ENCODE results near the gene TP53RK. TPM values are rescaled to one million over a fixed set of nuclear protein-coding genes. Genes with fewer than 3 reads are reported as not detected.
A peak's percentile ranks its signal among the peaks of the same experiment; 100 is the strongest.

Gene TP53RK
- total RNA-seq, 1 donor from 2014 or later, result 13.6 TPM

GRCh38 chr20:46644160-46644559, 45.1 kb downstream of the TP53RK start:
- no peaks in the 10 kb centered on the region for H3K9me3 Mint-ChIP-seq (ENCODE audit: unreplicated experiment)
- no peak for TF ChIP-seq CTCF (IDR thresholded peaks at IDR 0.05)
- H3K27me3 Mint-ChIP-seq (ENCODE audit: unreplicated experiment), result peaks cover 37% of the 10 kb centered on the region
- H3K27ac Mint-ChIP-seq (ENCODE audit: unreplicated experiment), result no peak overlapping the region
- no peaks in the 10 kb centered on the region for H3K36me3 Mint-ChIP-seq (ENCODE audit: unreplicated experiment)
- H3K4me1 Mint-ChIP-seq (ENCODE audit: unreplicated experiment), result peaks cover 3% of the 10 kb centered on the region
- H3K4me3 Mint-ChIP-seq (ENCODE audit: unreplicated experiment), result no peak overlapping the region
- DNase-seq (ENCODE audit: extremely low spot score, unreplicated experiment), result no peak

GRCh38 chr20:46642969-46643343, 46.3 kb downstream of the TP53RK start:
- Mint-ChIP-seq H3K36me3 (ENCODE audit: unreplicated experiment) (no peaks in the 10 kb centered on the region), H3K27ac (ENCODE audit: unreplicated experiment) (no peak overlapping the region), H3K27me3 (ENCODE audit: unreplicated experiment) (peaks cover 27% of the 10 kb centered on the region), H3K4me3 (ENCODE audit: unreplicated experiment) (no peak overlapping the region), H3K4me1 (ENCODE audit: unreplicated experiment) (peaks cover 3% of the 10 kb centered on the region), H3K9me3 (ENCODE audit: unreplicated experiment) (no peaks in the 10 kb centered on the region)
- DNase-seq (ENCODE audit: extremely low spot score, unreplicated experiment), result no peak
- no peak for TF ChIP-seq CTCF (IDR thresholded peaks at IDR 0.05)

DNA sequence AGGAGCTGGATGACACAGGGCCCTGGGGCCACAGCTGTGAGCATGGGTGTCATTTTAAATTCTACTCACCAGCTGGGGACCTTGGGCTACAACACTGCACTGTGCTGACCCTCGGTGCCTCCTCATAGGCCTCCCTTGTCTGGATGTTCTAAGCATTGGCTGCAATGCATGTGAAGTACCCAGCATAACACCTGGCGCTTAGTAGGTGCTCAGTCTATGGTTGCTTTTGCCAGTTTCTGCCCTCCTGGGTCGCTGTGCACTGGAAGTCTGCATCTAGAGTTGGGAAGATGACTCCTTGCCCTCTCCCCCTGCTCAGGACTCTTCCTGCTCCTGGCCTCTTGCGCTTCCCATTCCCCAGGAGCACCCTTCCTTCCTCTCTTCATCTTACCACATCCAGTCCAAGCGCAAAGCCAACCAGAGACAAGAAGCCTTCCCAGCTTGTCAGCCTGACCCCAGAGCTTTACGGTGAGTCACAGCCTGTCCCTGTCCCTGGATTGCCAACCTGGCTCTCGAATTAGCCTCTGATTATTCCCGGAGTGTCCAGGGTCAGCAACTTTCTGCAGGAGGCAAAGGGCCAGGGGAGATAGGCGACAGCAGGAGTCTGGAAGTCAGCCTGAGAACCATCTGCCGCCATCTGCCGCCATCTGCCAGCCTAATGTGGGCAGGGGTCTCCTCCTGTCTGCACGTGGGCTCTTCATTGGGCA, 46.8 kb downstream of the TP53RK start:
- Mint-ChIP-seq H3K4me3 (ENCODE audit: unreplicated experiment) (no peak overlapping the region), H3K4me1 (ENCODE audit: unreplicated experiment) (peaks cover 3% of the 10 kb centered on the region), H3K27me3 (ENCODE audit: unreplicated experiment) (peaks cover 23% of the 10 kb centered on the region), H3K36me3 (ENCODE audit: unreplicated experiment) (no peaks in the 10 kb centered on the region), H3K9me3 (ENCODE audit: unreplicated experiment) (no peaks in the 10 kb centered on the region), H3K27ac (ENCODE audit: unreplicated experiment) (no peak overlapping the region)
- TF ChIP-seq CTCF (IDR thresholded peaks at IDR 0.05), result no peak
- peak; percentile 57 for DNase-seq (ENCODE audit: extremely low spot score, unreplicated experiment)

- Mint-ChIP-seq H3K4me3 (ENCODE audit: unreplicated experiment) (no peak overlapping the region), H3K9me3 (ENCODE audit: unreplicated experiment) (no peaks in the 10 kb centered on the region), H3K27ac (ENCODE audit: unreplicated experiment) (no peak overlapping the region), H3K27me3 (ENCODE audit: unreplicated experiment) (peaks cover 19% of the 10 kb centered on the region), H3K36me3 (ENCODE audit: unreplicated experiment) (no peaks in the 10 kb centered on the region), H3K4me1 (ENCODE audit: unreplicated experiment) (peaks cover 3% of the 10 kb centered on the region)
- DNase-seq (ENCODE audit: extremely low spot score, unreplicated experiment), result peak; percentile 21
- no peak for TF ChIP-seq CTCF (IDR thresholded peaks at IDR 0.05)
Observed at GRCh38 chr20:46641424-46641823, 47.8 kb downstream of the TP53RK start.

- Mint-ChIP-seq H3K9me3 (ENCODE audit: unreplicated experiment) (no peaks in the 10 kb centered on the region), H3K4me1 (ENCODE audit: unreplicated experiment) (peaks cover 3% of the 10 kb centered on the region), H3K36me3 (ENCODE audit: unreplicated experiment) (no peaks in the 10 kb centered on the region), H3K4me3 (ENCODE audit: unreplicated experiment) (no peak overlapping the region), H3K27ac (ENCODE audit: unreplicated experiment) (no peak overlapping the region), H3K27me3 (ENCODE audit: unreplicated experiment) (peaks cover 15% of the 10 kb centered on the region)
- TF ChIP-seq CTCF (IDR thresholded peaks at IDR 0.05), result no peak
- DNase-seq (ENCODE audit: extremely low spot score, unreplicated experiment), result peak; percentile 78
Observed at GRCh38 chr20:46640536-46641311, 48.5 kb downstream of the TP53RK start.

Data from osteocyte (in vitro differentiated cells).